Activated naive CD4-positive, alpha-beta T cell treated with anti-CD3 and anti-CD28 coated beads, Interleukin-2, amount 50 U/mL, for 72 hours (primary cell): ENCODE results near the gene AFF3. TPM values are rescaled to one million over a fixed set of nuclear protein-coding genes. Genes with fewer than 3 reads are reported as not detected.

Source experiments
- ATAC-seq, 2 donors: fragments of 150-1000 bp; cut with Tn5 transposase; 2 replicates each; pipeline ENCODE4 v1.10.0; 2021; ENCODE audit warnings: mild to moderate bottlenecking in 2 of 2, moderate library complexity in 2 of 2
- DNase-seq, 2 donors: peaks; one replicate each; pipeline ENCODE4 v3.0.0; 2021 to 2022; ENCODE audit warnings: low spot score in 2 of 2
- H3K27ac Mint-ChIP-seq, 2 donors: one replicate each; pipeline ENCODE4 v1.8.0; 2022; ENCODE audit warnings: mild to moderate bottlenecking in 2 of 2, mixed read lengths in 2 of 2
- H3K36me3 Mint-ChIP-seq, 2 donors: one replicate each; pipeline ENCODE4 v1.8.0; 2022; ENCODE audit warnings: mixed read lengths in 2 of 2
- H3K9me3 Mint-ChIP-seq, 2 donors: one replicate each; pipeline ENCODE4 v1.8.0; 2022; ENCODE audit warnings: mixed read lengths in 2 of 2
- total RNA-seq, 2 donors: library from RNA; stranded (reverse); gene quantifications; one replicate each; pipeline ENCODE4 v1.2.3, GENCODE V29; 2022

The AFF3 gene
- 1 to 10 TPM; 1.5 to 5.2 TPM for total RNA-seq

GRCh38 chr2:100142393-100142792 lies at the start of gene AFF3:
AFF3 (minus strand) TSS chr2:100142590; CDS start chr2:100104454, 38,136 bp downstream.
- Mint-ChIP-seq H3K36me3 (peaks cover 14 to 20% of the 10 kb centered on the region in 2 donors), H3K27ac (peak within 1 kb of the TSS; percentile 86 to 95), H3K9me3 (peaks cover 12% of the 10 kb centered on the region in 2 donors)
- DNase-seq: peak; percentile 76 to 81
- peak; percentile 94 to 96 for ATAC-seq

GRCh38 chr2:100189387-100189786 lies 47.0 kb upstream of the AFF3 start:
- H3K9me3 Mint-ChIP-seq: no peaks in the 10 kb centered on the region
- DNase-seq (no peak), ATAC-seq (no peak)
- no peak overlapping the region for H3K27ac Mint-ChIP-seq
- H3K36me3 Mint-ChIP-seq: no peaks in the 10 kb centered on the region

- H3K36me3 Mint-ChIP-seq: no peaks in the 10 kb centered on the region
- DNase-seq: no peak
- no peaks in the 10 kb centered on the region for H3K9me3 Mint-ChIP-seq
- ATAC-seq: no peak
- no peak overlapping the region for H3K27ac Mint-ChIP-seq
Measured at GRCh38 chr2:100188326-100188725, 45.9 kb upstream of the AFF3 start.

GRCh38 chr2:100186126-100186525 lies 43.7 kb upstream of the AFF3 start:
- no peak for ATAC-seq
- no peak for DNase-seq
- Mint-ChIP-seq H3K36me3 (no peaks in the 10 kb centered on the region), H3K9me3 (no peaks in the 10 kb centered on the region), H3K27ac (no peak overlapping the region)

- H3K36me3 Mint-ChIP-seq: no peaks in the 10 kb centered on the region
- DNase-seq: no peak
- H3K27ac Mint-ChIP-seq: no peak overlapping the region
Measured at GRCh38 chr2:100185516-100185915, 43.1 kb upstream of the AFF3 start.

GRCh38 chr2:100185105-100185504 lies 42.7 kb upstream of the AFF3 start:
- Mint-ChIP-seq H3K27ac (no peak overlapping the region), H3K36me3 (no peaks in the 10 kb centered on the region), H3K9me3 (no peaks in the 10 kb centered on the region)
- ATAC-seq: no peak
- DNase-seq: no peak

More at GRCh38 chr2:100185516-100185915, 43.1 kb upstream of the AFF3 start:
- no peak for ATAC-seq
- no peaks in the 10 kb centered on the region for H3K9me3 Mint-ChIP-seq

- DNase-seq: no peak
- no peak for ATAC-seq
- H3K27ac Mint-ChIP-seq: peak overlapping the region in 1 of 2 donors; percentile 1
- no peaks in the 10 kb centered on the region for H3K36me3 Mint-ChIP-seq
- no peaks in the 10 kb centered on the region for H3K9me3 Mint-ChIP-seq
Measured at GRCh38 chr2:100184055-100184737, 41.8 kb upstream of the AFF3 start.

- DNase-seq (no peak), ATAC-seq (no peak)
- no peaks in the 10 kb centered on the region for H3K9me3 Mint-ChIP-seq
- no peaks in the 10 kb centered on the region for H3K36me3 Mint-ChIP-seq
- H3K27ac Mint-ChIP-seq: no peak overlapping the region
Measured at GRCh38 chr2:100182494-100183361, 40.3 kb upstream of the AFF3 start.

- Mint-ChIP-seq H3K9me3 (no peaks in the 10 kb centered on the region), H3K36me3 (no peaks in the 10 kb centered on the region), H3K27ac (peak overlapping the region in 1 of 2 donors; percentile 65)
- ATAC-seq (no peak), DNase-seq (no peak)
Measured at GRCh38 chr2:100180503-100180902, 38.1 kb upstream of the AFF3 start.

- Mint-ChIP-seq H3K9me3 (no peaks in the 10 kb centered on the region), H3K27ac (no peak overlapping the region), H3K36me3 (no peaks in the 10 kb centered on the region)
- ATAC-seq (no peak), DNase-seq (no peak)
Measured at GRCh38 chr2:100179806-100180205, 37.4 kb upstream of the AFF3 start.

- H3K9me3 Mint-ChIP-seq: no peaks in the 10 kb centered on the region
- no peak overlapping the region for H3K27ac Mint-ChIP-seq
- H3K36me3 Mint-ChIP-seq: no peaks in the 10 kb centered on the region
- no peak for DNase-seq
- no peak for ATAC-seq
Measured at GRCh38 chr2:100178864-100179263, 36.5 kb upstream of the AFF3 start.

- peak; percentile 54 to 57 for ATAC-seq
- peak in 1 of 2 donors; percentile 18 for DNase-seq
- Mint-ChIP-seq H3K36me3 (no peaks in the 10 kb centered on the region), H3K9me3 (no peaks in the 10 kb centered on the region), H3K27ac (no peak overlapping the region)
Measured at GRCh38 chr2:100178085-100178788, 35.8 kb upstream of the AFF3 start.

- Mint-ChIP-seq H3K9me3 (no peaks in the 10 kb centered on the region), H3K36me3 (no peaks in the 10 kb centered on the region), H3K27ac (no peak overlapping the region)
- DNase-seq (no peak), ATAC-seq (no peak)
Measured at GRCh38 chr2:100176925-100177324, 34.5 kb upstream of the AFF3 start.

GRCh38 chr2:100174026-100174431 lies 31.6 kb upstream of the AFF3 start:
- Mint-ChIP-seq H3K36me3 (no peaks in the 10 kb centered on the region), H3K27ac (peak overlapping the region in 1 of 2 donors; percentile 77), H3K9me3 (no peaks in the 10 kb centered on the region)
- no peak for DNase-seq
- ATAC-seq: no peak

GRCh38 chr2:100166701-100167100 lies 24.3 kb upstream of the AFF3 start:
- H3K27ac Mint-ChIP-seq: no peak overlapping the region
- ATAC-seq: no peak
- DNase-seq: no peak
- peaks cover 4 to 10% of the 10 kb centered on the region in 2 donors for H3K9me3 Mint-ChIP-seq
- H3K36me3 Mint-ChIP-seq: peaks cover 0 to 7% of the 10 kb centered on the region in 2 donors

- DNase-seq (no peak), ATAC-seq (no peak)
- Mint-ChIP-seq H3K27ac (no peak overlapping the region), H3K36me3 (peaks cover 0 to 7% of the 10 kb centered on the region in 2 donors), H3K9me3 (peaks cover 4 to 10% of the 10 kb centered on the region in 2 donors)
Measured at GRCh38 chr2:100163605-100164004, 21.2 kb upstream of the AFF3 start.
